H9 (cell line): Measurements from ENCODE around the gene SIPA1L3. TPM values are rescaled to one million over a fixed set of nuclear protein-coding genes. Genes with fewer than 3 reads are reported as not detected.

Source experiments
- DNase-seq: peaks from one replicate; pipeline ENCODE4 v3.0.0-alpha.2; 2017
- H2AFZ ChIP-seq: one replicate; pipeline ENCODE4 v1.6.1; 2013; ENCODE audit warnings: mild to moderate bottlenecking, low read length, control low read depth, moderate library complexity
- H2AK5ac ChIP-seq: 2 replicates; pipeline ENCODE4 v1.6.1; 2013; ENCODE audit warnings: low read length, control low read depth, mixed read lengths; ENCODE audit not compliant: insufficient read length
- H2BK120ac ChIP-seq: one replicate; pipeline ENCODE4 v1.6.1; 2013; ENCODE audit warnings: low read depth, mild to moderate bottlenecking, low read length, control low read depth, inconsistent platforms; ENCODE audit not compliant: poor library complexity, severe bottlenecking
- H2BK12ac ChIP-seq: 2 replicates; pipeline ENCODE4 v1.6.1; 2013; ENCODE audit warnings: low read length, control low read depth, mixed read lengths, low read depth; ENCODE audit not compliant: insufficient read length
- H2BK15ac ChIP-seq: 2 replicates; pipeline ENCODE4 v1.6.1; 2013; ENCODE audit warnings: low read depth, low read length, control low read depth
- H2BK20ac ChIP-seq: one replicate; pipeline ENCODE4 v1.6.1; 2013; ENCODE audit warnings: low read depth, mild to moderate bottlenecking, low read length, control low read depth, inconsistent platforms; ENCODE audit not compliant: poor library complexity, severe bottlenecking
- H2BK5ac ChIP-seq: 2 replicates; pipeline ENCODE4 v1.6.1; 2013; ENCODE audit warnings: low read length, control low read depth, mixed read lengths; ENCODE audit not compliant: insufficient read length
- H3K14ac ChIP-seq: 2 replicates; pipeline ENCODE4 v1.6.1; 2013; ENCODE audit warnings: low read length, control low read depth; ENCODE audit not compliant: insufficient read depth
- H3K18ac ChIP-seq: 2 replicates; pipeline ENCODE4 v1.6.1; 2013; ENCODE audit warnings: low read depth, mild to moderate bottlenecking, mixed read lengths, low read length, control low read depth; ENCODE audit not compliant: insufficient read length
- H3K23ac ChIP-seq: 2 replicates; pipeline ENCODE4 v1.6.1; 2013; ENCODE audit warnings: low read length, control low read depth, mixed read lengths, low read depth; ENCODE audit not compliant: insufficient read length
- H3K23me2 ChIP-seq: 2 replicates; pipeline ENCODE4 v1.6.1; 2013; ENCODE audit warnings: low read depth, mild to moderate bottlenecking, mixed read lengths, low read length, control low read depth; ENCODE audit not compliant: insufficient read length, poor library complexity, severe bottlenecking
- H3K27ac ChIP-seq: 2 replicates; pipeline ENCODE4 v1.5.1; 2013; ENCODE audit warnings: low read length, control low read depth, mixed read lengths, low read depth; ENCODE audit not compliant: insufficient read length
- H3K27me3 ChIP-seq: 2 replicates; pipeline ENCODE4 v1.6.1; 2013; ENCODE audit warnings: low read length, control low read depth, inconsistent platforms; ENCODE audit not compliant: insufficient read depth
- H3K4ac ChIP-seq: 2 replicates; pipeline ENCODE4 v1.6.1; 2013; ENCODE audit warnings: low read depth, mild to moderate bottlenecking, control low read depth, inconsistent platforms, low read length, moderate library complexity
- H3K4me1 ChIP-seq: 2 replicates; pipeline ENCODE4 v1.6.1; 2013; ENCODE audit warnings: low read length, control low read depth, inconsistent platforms; ENCODE audit not compliant: insufficient read depth
- H3K4me2 ChIP-seq: 2 replicates; pipeline ENCODE4 v1.6.1; 2013; ENCODE audit warnings: low read length, control low read depth, mixed read lengths; ENCODE audit not compliant: insufficient read length, insufficient read depth
- H3K56ac ChIP-seq: 2 replicates; pipeline ENCODE4 v1.6.1; 2013; ENCODE audit warnings: low read depth, mild to moderate bottlenecking, mixed read lengths, low read length, control low read depth; ENCODE audit not compliant: insufficient read length
- H3K79me1 ChIP-seq: 2 replicates; pipeline ENCODE4 v1.6.1; 2013; ENCODE audit warnings: low read depth, mild to moderate bottlenecking, moderate library complexity, low read length, control low read depth, inconsistent platforms; ENCODE audit not compliant: insufficient read depth, poor library complexity, severe bottlenecking
- H3K79me2 ChIP-seq: 2 replicates; pipeline ENCODE4 v1.6.1; 2013; ENCODE audit warnings: low read length, control low read depth, inconsistent platforms; ENCODE audit not compliant: insufficient read depth
- H3K9ac ChIP-seq: 2 replicates; pipeline ENCODE4 v1.6.1; 2013; ENCODE audit warnings: low read length, control low read depth, mixed read lengths; ENCODE audit not compliant: insufficient read length; ENCODE audit errors: extremely low read depth
- H3K9me3 ChIP-seq: one replicate; pipeline ENCODE4 v1.6.1; 2013; ENCODE audit warnings: low read depth, low read length, inconsistent platforms; ENCODE audit not compliant: control insufficient read depth
- H3T11ph ChIP-seq: one replicate; pipeline ENCODE4 v1.6.1; 2013; ENCODE audit warnings: mild to moderate bottlenecking, low read length, control low read depth, inconsistent platforms
- H4K20me1 ChIP-seq: one replicate; pipeline ENCODE4 v1.6.1; 2013; ENCODE audit not compliant: control insufficient read depth, insufficient read length, insufficient read depth
- H4K5ac ChIP-seq: 2 replicates; pipeline ENCODE4 v1.6.1; 2013; ENCODE audit warnings: low read depth, mild to moderate bottlenecking, mixed read lengths, low read length, control low read depth; ENCODE audit not compliant: insufficient read length
- H4K8ac ChIP-seq: replicated peaks from 2 replicates; pipeline ENCODE4 v1.6.1; 2013; ENCODE audit warnings: low read length, control low read depth, mixed read lengths, low read depth; ENCODE audit not compliant: insufficient read length
- H4K91ac ChIP-seq: 2 replicates; pipeline ENCODE4 v1.6.1; 2013; ENCODE audit warnings: low read depth, mild to moderate bottlenecking, moderate library complexity, mixed read lengths, low read length, control low read depth; ENCODE audit not compliant: insufficient read length
- H3K27ac Mint-ChIP-seq, 3 experiments: 2 replicates in 2 of 3; 3 replicates in 1 of 3; pipeline ENCODE4 v1.8.0; 2020 to 2021; ENCODE audit warnings: mixed read lengths in 3 of 3, mild to moderate bottlenecking in 1 of 3, moderate library complexity in 1 of 3
- H3K27me3 Mint-ChIP-seq: 2 replicates; pipeline ENCODE4 v1.8.0; 2021; ENCODE audit warnings: low read depth, mild to moderate bottlenecking, moderate library complexity, mixed read lengths
- H3K36me3 Mint-ChIP-seq, 3 experiments: 2 replicates in 2 of 3; 3 replicates in 1 of 3; pipeline ENCODE4 v1.8.0; 2020 to 2021; ENCODE audit warnings: low read depth in 3 of 3, mixed read lengths in 3 of 3; ENCODE audit not compliant: insufficient read depth in 1 of 3
- H3K4me1 Mint-ChIP-seq, 2 experiments: 2 replicates each; pipeline ENCODE4 v1.8.0; 2020; ENCODE audit warnings: mixed read lengths in 2 of 2
- H3K4me3 Mint-ChIP-seq, 2 experiments: 2 replicates in 1 of 2; 3 replicates in 1 of 2; pipeline ENCODE4 v1.8.0; 2020 to 2021; ENCODE audit warnings: mild to moderate bottlenecking in 2 of 2, mixed read lengths in 2 of 2, moderate library complexity in 1 of 2
- H3K9me3 Mint-ChIP-seq, 2 experiments: 2 replicates in 1 of 2; 3 replicates in 1 of 2; pipeline ENCODE4 v1.8.0; 2020; ENCODE audit warnings: mild to moderate bottlenecking in 2 of 2, mixed read lengths in 2 of 2, moderate library complexity in 1 of 2
- WGBS: extraction: QIAGEN DNeasy Blood & Tissue Kit; methylation state at CpG from one replicate; pipeline ENCODE4 v1.1.7; 2013; ENCODE audit warnings: missing lambda C conversion rate, low lambda C conversion rate, mixed read lengths; ENCODE audit not compliant: insufficient read length; ENCODE audit errors: extremely low coverage; 5-methylcytosine and 5-hydroxymethylcytosine counted together
- total RNA-seq: library from RNA; stranded (reverse); gene quantifications from 2 replicates; pipeline ENCODE4 v1.2.1, GENCODE V29; 2021
- TF ChIP-seq, protein P1 (sequence below): fragments of 200-600 bp; sonication (generic); conservative IDR thresholded peaks from 3 replicates; pipeline ENCODE4 v1.8.0; 2021; ENCODE audit warnings: antibody characterized with exemption, mild to moderate bottlenecking

SIPA1L3 gene
- total RNA-seq, 1 experiment from 2014 or later, result 40.1 TPM

GRCh38 chr19:37961198-37961597, 54.2 kb downstream of the SIPA1L3 start:
- no peak overlapping the region for H3T11ph ChIP-seq
- Mint-ChIP-seq H3K36me3 (peaks cover 8 to 19% (median 9%) of the 10 kb centered on the region in 3 experiments), H3K27ac (no peak overlapping the region)

More at GRCh38 chr19:37961198-37961597, 54.2 kb downstream of the SIPA1L3 start:
- no peak overlapping the region for H3K56ac ChIP-seq
- no peak overlapping the region for H4K5ac ChIP-seq
- H2BK12ac ChIP-seq, result no peak overlapping the region
- H3K27me3 ChIP-seq, result no peaks in the 10 kb centered on the region
- Mint-ChIP-seq H3K4me3 (no peak overlapping the region), H3K27me3 (no peaks in the 10 kb centered on the region; the same call in 1 of the 2 replicates), H3K9me3 (peaks cover 3 to 4% of the 10 kb centered on the region in 2 experiments; a peak in 2 of 5 replicates), H3K4me1 (peaks cover 12 to 15% of the 10 kb centered on the region in 2 experiments)
- no peak overlapping the region for H2AFZ ChIP-seq
- H3K4ac ChIP-seq, result no peak overlapping the region
- H2BK120ac ChIP-seq, result no peak overlapping the region
- no peak overlapping the region for H4K8ac ChIP-seq
- peaks cover 3% of the 10 kb centered on the region; the same call in 1 of the 2 replicates for H3K79me2 ChIP-seq
- no peak overlapping the region for H2BK15ac ChIP-seq
- no peak overlapping the region for H3K23ac ChIP-seq
- DNase-seq, result no peak
- no peak overlapping the region for H3K9ac ChIP-seq
- H3K4me1 ChIP-seq, result no peaks in the 10 kb centered on the region
- H4K91ac ChIP-seq, result no peak overlapping the region
- H3K23me2 ChIP-seq, result no peaks in the 10 kb centered on the region
- H4K20me1 ChIP-seq, result no peaks in the 10 kb centered on the region
- H3K79me1 ChIP-seq, result peaks cover 7% of the 10 kb centered on the region
- TF ChIP-seq, protein P1, sequence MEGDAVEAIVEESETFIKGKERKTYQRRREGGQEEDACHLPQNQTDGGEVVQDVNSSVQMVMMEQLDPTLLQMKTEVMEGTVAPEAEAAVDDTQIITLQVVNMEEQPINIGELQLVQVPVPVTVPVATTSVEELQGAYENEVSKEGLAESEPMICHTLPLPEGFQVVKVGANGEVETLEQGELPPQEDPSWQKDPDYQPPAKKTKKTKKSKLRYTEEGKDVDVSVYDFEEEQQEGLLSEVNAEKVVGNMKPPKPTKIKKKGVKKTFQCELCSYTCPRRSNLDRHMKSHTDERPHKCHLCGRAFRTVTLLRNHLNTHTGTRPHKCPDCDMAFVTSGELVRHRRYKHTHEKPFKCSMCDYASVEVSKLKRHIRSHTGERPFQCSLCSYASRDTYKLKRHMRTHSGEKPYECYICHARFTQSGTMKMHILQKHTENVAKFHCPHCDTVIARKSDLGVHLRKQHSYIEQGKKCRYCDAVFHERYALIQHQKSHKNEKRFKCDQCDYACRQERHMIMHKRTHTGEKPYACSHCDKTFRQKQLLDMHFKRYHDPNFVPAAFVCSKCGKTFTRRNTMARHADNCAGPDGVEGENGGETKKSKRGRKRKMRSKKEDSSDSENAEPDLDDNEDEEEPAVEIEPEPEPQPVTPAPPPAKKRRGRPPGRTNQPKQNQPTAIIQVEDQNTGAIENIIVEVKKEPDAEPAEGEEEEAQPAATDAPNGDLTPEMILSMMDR, result no peak
- H3K27ac ChIP-seq, result no peak overlapping the region
- H3K14ac ChIP-seq, result no peak overlapping the region
- H2BK5ac ChIP-seq, result no peak overlapping the region
- H2AK5ac ChIP-seq, result no peak overlapping the region
- WGBS, result no CpG with 5 or more reads among the region's 4 CpGs
- H3K18ac ChIP-seq, result no peak overlapping the region
- H3K9me3 ChIP-seq, result no peaks in the 10 kb centered on the region
- no peak overlapping the region for H2BK20ac ChIP-seq
- H3K4me2 ChIP-seq, result no peak overlapping the region
